GM10266 (cell line): ENCODE results near the gene ADAMTS16.

Experiments used
- DNase-seq: peaks from one replicate; pipeline ENCODE4 v3.0.0; 2012; ENCODE audit errors: extremely low spot score
- TF ChIP-seq, protein P1 (sequence below): IDR thresholded peaks from 2 replicates; pipeline ENCODE4 v1.5.1; 2012; ENCODE audit warnings: mild to moderate bottlenecking, low read depth; ENCODE audit not compliant: control insufficient read depth, insufficient read depth; ENCODE audit errors: missing control alignments

The ADAMTS16 gene, protein sequence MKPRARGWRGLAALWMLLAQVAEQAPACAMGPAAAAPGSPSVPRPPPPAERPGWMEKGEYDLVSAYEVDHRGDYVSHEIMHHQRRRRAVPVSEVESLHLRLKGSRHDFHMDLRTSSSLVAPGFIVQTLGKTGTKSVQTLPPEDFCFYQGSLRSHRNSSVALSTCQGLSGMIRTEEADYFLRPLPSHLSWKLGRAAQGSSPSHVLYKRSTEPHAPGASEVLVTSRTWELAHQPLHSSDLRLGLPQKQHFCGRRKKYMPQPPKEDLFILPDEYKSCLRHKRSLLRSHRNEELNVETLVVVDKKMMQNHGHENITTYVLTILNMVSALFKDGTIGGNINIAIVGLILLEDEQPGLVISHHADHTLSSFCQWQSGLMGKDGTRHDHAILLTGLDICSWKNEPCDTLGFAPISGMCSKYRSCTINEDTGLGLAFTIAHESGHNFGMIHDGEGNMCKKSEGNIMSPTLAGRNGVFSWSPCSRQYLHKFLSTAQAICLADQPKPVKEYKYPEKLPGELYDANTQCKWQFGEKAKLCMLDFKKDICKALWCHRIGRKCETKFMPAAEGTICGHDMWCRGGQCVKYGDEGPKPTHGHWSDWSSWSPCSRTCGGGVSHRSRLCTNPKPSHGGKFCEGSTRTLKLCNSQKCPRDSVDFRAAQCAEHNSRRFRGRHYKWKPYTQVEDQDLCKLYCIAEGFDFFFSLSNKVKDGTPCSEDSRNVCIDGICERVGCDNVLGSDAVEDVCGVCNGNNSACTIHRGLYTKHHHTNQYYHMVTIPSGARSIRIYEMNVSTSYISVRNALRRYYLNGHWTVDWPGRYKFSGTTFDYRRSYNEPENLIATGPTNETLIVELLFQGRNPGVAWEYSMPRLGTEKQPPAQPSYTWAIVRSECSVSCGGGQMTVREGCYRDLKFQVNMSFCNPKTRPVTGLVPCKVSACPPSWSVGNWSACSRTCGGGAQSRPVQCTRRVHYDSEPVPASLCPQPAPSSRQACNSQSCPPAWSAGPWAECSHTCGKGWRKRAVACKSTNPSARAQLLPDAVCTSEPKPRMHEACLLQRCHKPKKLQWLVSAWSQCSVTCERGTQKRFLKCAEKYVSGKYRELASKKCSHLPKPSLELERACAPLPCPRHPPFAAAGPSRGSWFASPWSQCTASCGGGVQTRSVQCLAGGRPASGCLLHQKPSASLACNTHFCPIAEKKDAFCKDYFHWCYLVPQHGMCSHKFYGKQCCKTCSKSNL

DNA sequence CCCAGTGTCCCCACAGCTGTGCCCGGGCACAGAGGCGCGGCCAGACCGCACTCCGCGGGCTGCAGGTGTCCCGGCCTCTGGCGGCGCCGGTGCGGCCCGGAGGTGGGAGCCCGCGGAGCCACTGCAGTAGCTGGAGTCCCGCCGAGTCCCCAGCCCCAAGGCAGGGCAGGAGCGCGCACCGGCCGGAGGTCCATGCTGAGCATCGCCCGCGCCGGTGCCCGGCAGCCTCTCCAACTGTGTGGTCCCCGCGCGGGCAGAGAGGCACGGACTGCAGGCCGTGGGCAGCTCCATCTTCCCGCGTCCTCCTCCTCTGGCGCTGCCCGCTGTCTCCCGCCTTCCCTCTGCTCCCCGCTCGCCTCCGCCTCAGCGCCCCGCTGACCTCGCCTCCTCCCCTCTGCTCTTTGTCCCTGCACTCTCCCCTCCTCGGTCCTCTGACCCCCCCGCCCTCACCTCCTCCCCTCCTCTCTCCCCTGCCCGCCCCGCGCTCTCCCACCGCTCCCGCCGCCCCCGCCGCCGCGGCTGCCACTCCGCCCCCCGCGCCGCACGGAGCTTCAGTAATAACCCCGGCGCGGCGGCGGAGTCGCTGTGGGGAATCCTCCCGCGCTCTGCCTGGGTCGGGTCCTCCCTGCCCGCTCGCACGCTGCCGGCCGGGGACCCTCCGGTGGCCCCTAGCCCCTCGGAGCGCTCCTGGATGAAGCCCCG lies at the start of gene ADAMTS16:
ADAMTS16 (plus strand) TSS at position 554 of the 702 bp plus-strand sequence; CDS start at position 692, 138 bp downstream.
- TF ChIP-seq, protein P1, sequence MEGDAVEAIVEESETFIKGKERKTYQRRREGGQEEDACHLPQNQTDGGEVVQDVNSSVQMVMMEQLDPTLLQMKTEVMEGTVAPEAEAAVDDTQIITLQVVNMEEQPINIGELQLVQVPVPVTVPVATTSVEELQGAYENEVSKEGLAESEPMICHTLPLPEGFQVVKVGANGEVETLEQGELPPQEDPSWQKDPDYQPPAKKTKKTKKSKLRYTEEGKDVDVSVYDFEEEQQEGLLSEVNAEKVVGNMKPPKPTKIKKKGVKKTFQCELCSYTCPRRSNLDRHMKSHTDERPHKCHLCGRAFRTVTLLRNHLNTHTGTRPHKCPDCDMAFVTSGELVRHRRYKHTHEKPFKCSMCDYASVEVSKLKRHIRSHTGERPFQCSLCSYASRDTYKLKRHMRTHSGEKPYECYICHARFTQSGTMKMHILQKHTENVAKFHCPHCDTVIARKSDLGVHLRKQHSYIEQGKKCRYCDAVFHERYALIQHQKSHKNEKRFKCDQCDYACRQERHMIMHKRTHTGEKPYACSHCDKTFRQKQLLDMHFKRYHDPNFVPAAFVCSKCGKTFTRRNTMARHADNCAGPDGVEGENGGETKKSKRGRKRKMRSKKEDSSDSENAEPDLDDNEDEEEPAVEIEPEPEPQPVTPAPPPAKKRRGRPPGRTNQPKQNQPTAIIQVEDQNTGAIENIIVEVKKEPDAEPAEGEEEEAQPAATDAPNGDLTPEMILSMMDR: no peak
- no peak for DNase-seq

DNA sequence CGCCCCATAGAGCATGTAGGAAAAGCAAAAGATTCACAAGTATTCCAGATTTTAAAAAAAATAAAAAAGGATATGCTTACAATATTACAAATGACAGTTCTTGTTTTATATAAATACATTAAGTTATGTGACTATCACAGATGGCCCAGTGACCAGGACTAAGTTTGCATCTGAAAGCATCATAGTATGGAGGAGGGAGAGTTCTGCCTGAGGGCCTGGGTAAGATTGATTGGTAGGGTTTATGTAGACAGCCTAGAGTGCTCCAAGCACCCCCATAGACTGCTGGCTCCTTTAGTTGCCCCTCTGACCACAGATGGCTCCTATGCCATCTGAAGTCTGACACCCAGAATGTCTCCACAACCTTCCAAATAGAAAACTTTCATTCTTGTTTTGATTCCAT lies 48.0 kb upstream of the ADAMTS16 start:
- no peak for DNase-seq
- TF ChIP-seq, protein P1: no peak

DNA sequence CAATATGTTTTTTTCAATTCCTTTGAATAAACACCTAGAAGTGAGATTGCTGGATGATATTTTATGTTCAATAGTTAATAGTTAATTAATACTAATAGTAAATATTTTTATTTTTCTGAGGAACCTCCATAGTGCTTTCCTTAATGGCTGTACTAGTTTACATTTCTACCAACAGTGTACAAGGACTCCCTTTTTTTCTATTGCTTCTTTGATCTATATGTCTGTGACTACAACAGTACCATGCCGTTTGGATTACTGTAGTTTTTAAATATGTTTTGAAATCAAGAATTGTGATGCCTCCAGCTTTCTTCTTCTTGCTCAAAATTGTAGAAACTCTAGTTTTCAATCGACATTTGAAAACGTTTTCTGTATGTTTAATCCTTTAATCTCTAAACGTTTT lies 39.5 kb upstream of the ADAMTS16 start:
- TF ChIP-seq, protein P1: no peak
- no peak for DNase-seq

DNA sequence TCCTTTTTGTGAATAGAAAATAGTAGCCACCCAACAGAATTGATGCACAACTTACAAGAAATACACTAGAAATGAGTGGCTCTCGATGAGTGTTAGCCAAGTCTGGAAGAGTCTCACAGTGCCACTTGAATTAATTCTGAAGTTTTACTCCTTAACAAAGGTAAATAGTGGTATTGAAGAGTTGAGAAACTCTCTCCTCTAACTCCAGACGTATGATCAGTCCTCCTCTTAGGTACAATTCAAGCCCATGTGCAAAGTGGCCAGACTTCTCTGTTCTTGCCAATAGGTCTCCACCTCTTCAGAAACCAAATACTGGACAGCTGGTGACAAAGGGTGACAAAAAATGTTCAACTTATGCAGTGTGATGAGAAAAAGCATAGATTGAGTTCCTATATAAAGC lies 38.5 kb upstream of the ADAMTS16 start:
- TF ChIP-seq, protein P1: no peak
- no peak for DNase-seq

DNA sequence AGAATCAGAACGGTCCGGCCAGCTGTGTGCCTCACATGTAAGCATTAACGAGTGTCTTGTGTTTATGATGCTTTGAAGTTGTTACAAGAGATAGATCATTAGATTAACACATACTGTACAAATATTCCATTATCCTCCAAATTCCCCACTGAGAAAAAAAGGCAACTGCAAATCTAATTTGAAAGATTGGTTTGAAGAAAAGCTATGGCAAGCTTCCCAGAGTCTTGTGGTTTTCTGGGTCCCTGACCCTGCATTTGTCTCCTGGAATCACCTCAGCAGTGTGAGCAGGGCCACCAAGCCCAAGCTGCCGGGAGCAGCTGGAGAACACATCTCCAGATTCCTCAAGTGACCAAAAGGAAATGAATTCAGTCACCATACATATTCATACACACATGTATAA lies 36.9 kb upstream of the ADAMTS16 start:
- TF ChIP-seq, protein P1: no peak
- DNase-seq: no peak

DNA sequence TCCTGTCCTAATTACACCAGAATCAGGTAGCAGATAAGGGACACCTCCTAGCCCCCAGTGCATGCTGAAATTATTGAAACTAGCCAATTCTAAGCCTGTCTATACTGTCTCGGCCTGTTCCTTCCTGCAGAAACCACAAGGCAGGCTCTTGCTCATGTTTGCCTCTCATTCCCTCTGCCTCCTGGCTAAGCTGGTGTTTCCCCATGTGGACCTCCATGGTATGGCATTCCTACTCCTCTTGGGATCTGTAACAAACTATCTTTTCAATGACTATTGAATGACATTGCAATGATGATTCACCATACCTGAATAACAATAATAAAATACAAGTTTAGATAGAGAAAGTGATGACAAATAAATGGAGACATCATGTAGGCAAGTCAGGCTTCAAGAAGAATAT lies 35.6 kb upstream of the ADAMTS16 start:
- DNase-seq: no peak
- TF ChIP-seq, protein P1: no peak
